ENCODE data around the gene CTLA4.

DNA sequence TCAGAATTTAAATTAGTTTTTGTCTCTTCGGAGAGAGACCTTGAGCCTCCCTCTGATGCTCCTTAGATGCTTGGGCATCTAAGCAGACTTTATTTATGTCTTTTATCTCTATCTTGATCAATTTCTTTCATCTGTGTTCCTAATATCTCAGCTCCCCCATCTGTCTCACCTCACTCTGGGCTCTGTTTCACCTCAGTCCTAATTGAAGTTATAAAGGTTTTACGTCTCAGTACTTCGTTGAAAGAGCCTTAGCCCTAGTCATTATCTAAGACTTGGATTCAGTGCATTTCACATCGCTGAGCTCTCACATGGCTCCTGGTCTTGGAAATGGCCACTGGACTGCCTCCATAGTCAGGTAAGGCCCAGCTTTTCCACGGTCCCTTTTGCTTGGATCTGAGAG, 13.8 kb upstream of the CTLA4 start:
- TF ChIP-seq, protein P1, sequence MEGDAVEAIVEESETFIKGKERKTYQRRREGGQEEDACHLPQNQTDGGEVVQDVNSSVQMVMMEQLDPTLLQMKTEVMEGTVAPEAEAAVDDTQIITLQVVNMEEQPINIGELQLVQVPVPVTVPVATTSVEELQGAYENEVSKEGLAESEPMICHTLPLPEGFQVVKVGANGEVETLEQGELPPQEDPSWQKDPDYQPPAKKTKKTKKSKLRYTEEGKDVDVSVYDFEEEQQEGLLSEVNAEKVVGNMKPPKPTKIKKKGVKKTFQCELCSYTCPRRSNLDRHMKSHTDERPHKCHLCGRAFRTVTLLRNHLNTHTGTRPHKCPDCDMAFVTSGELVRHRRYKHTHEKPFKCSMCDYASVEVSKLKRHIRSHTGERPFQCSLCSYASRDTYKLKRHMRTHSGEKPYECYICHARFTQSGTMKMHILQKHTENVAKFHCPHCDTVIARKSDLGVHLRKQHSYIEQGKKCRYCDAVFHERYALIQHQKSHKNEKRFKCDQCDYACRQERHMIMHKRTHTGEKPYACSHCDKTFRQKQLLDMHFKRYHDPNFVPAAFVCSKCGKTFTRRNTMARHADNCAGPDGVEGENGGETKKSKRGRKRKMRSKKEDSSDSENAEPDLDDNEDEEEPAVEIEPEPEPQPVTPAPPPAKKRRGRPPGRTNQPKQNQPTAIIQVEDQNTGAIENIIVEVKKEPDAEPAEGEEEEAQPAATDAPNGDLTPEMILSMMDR (IDR thresholded peaks at IDR 0.05; ENCODE audit: low read length): no peak
- TF ChIP-seq EZH2 (optimal IDR thresholded peaks at IDR 0.05; ENCODE audit: low read depth, low read length) (no peak), EZH2phosphoT487 (IDR thresholded peaks at IDR 0.05; ENCODE audit: low read length) (no peak)
